SH-SY5Y (cell line): ENCODE results near the gene RNF111.

Experiments used
- GATA2 ChIP-seq: IDR thresholded peaks from 2 replicates; pipeline ENCODE4 v1.6.1; 2011; ENCODE audit warnings: mild to moderate bottlenecking, low read depth, low read length
- GATA3 ChIP-seq: IDR thresholded peaks from 2 replicates; pipeline ENCODE4 v1.6.1; 2011; ENCODE audit warnings: low read depth, mild to moderate bottlenecking, low read length, moderate library complexity

- no peak for TF ChIP-seq GATA3
- TF ChIP-seq GATA2 = no peak
These were observed 427 bp upstream of the RNF111 start for GRCh38 chr15:58987036-58987435.
